Stimulated activated naive CD4-positive, alpha-beta T cell treated with Interleukin-2 at 50 U/mL for 16 hours (primary cell): ENCODE data around the gene TRIM13.

Experiments used
- DNase-seq: peaks from one replicate; lab custom pipeline; 2025; lab: John Stamatoyannopoulos, UW

The TRIM13 gene

GRCh38 chr13:50065712-50066111 is 68.9 kb downstream of the TRIM13 start:
- no peak for DNase-seq
